SIG-M5 (cell line): Measurements from ENCODE around the gene GLS2.
"Not testable (repeated sequence)": the region's sequence is repeated elsewhere in the genome, so short reads cannot be mapped to it uniquely, and the experiment has no call there.

Source experiments
- DNase-seq: peaks from one replicate; lab custom pipeline; 2025; lab: John Stamatoyannopoulos, UW

Gene GLS2

GRCh38 chr12:56488041-56488955 is at the start of gene GLS2:
TSS of gene GLS2 (minus strand) at chr12:56488161. CDS start at chr12:56488118, 43 bp downstream.
- no peak for DNase-seq

- no peak for DNase-seq
These were observed 49.6 kb upstream of the GLS2 start for GRCh38 chr12:56537546-56537945.

- DNase-seq: no peak
These were observed 42.6 kb upstream of the GLS2 start for GRCh38 chr12:56530390-56531055.

- no peak for DNase-seq
These were observed 41.7 kb upstream of the GLS2 start for GRCh38 chr12:56529656-56530055.

- no peak for DNase-seq
These were observed 40.9 kb upstream of the GLS2 start for GRCh38 chr12:56528846-56529245.

GRCh38 chr12:56522411-56523193 is 34.6 kb upstream of the GLS2 start:
- DNase-seq: no peak

GRCh38 chr12:56521590-56522371 is 33.8 kb upstream of the GLS2 start, which contains the start of gene RBMS2:
TSS of gene RBMS2 (plus strand) at chr12:56521820. CDS start at chr12:56522024, 204 bp downstream.
- DNase-seq: peak; percentile 16

- DNase-seq: no peak
These were observed 33.2 kb upstream of the GLS2 start for GRCh38 chr12:56521209-56521589.

GRCh38 chr12:56520506-56520905 is 32.5 kb upstream of the GLS2 start:
- no peak for DNase-seq

- DNase-seq: no peak
These were observed 32.1 kb upstream of the GLS2 start for GRCh38 chr12:56520048-56520447.

GRCh38 chr12:56518570-56518969 is 30.6 kb upstream of the GLS2 start:
- DNase-seq: no peak

- DNase-seq: no peak
These were observed 29.9 kb upstream of the GLS2 start for GRCh38 chr12:56517854-56518253.

GRCh38 chr12:56514014-56514318 is 26.0 kb upstream of the GLS2 start:
- not testable (repeated sequence) for DNase-seq

GRCh38 chr12:56510786-56511185 is 22.8 kb upstream of the GLS2 start:
- no peak for DNase-seq

- not testable (repeated sequence) for DNase-seq
These were observed 11.9 kb upstream of the GLS2 start for GRCh38 chr12:56499879-56500278.

GRCh38 chr12:56499452-56499851 is 11.5 kb upstream of the GLS2 start:
- not testable (repeated sequence) for DNase-seq

- not testable (repeated sequence) for DNase-seq
These were observed 10.4 kb upstream of the GLS2 start for GRCh38 chr12:56498126-56498902.

GRCh38 chr12:56496704-56497103 is 8.7 kb upstream of the GLS2 start:
- DNase-seq: not testable (repeated sequence)

GRCh38 chr12:56494481-56494880 is 6.5 kb upstream of the GLS2 start:
- DNase-seq: not testable (repeated sequence)

- DNase-seq: not testable (repeated sequence)
These were observed 6.1 kb upstream of the GLS2 start for GRCh38 chr12:56494106-56494415.
